ENCODE measurements around the gene FFAR2.

The FFAR2 gene

GRCh38 chr19:35490364-35490763 lies 42.3 kb downstream of the FFAR2 start, which contains the start of gene KRTDAP:
TSS of gene KRTDAP (minus strand) at chr19:35490464. CDS start at chr19:35490442, 22 bp downstream.
- no peak for FAIRE-seq

- no peak for FAIRE-seq
Observed at GRCh38 chr19:35491836-35492360, 43.8 kb downstream of the FFAR2 start.

GRCh38 chr19:35493971-35494370 lies 45.9 kb downstream of the FFAR2 start:
- FAIRE-seq, result no peak

- no peak for FAIRE-seq
Observed at GRCh38 chr19:35495107-35496064, 47.3 kb downstream of the FFAR2 start.

- no peak for FAIRE-seq
Observed at GRCh38 chr19:35497406-35497805, 49.3 kb downstream of the FFAR2 start.

- no peak for FAIRE-seq
Observed at GRCh38 chr19:35498220-35498619, 50.2 kb downstream of the FFAR2 start.

- FAIRE-seq, result no peak
Observed at GRCh38 chr19:35498984-35499527, 51.0 kb downstream of the FFAR2 start.

- no peak for FAIRE-seq
Observed at GRCh38 chr19:35500611-35501010, 52.6 kb downstream of the FFAR2 start.

Measured in A204.1 (cell line).